Stimulated activated CD4-positive, alpha-beta T cell treated with anti-CD3 and anti-CD28 coated beads, Interleukin-4, amount 100 ng/mL, for 1 hour (primary cell): Measurements from ENCODE around the gene CAPN1.
"Not testable (repeated sequence)": the region's sequence is repeated elsewhere in the genome, so short reads cannot be mapped to it uniquely, and the experiment has no call there.

Source experiments
- DNase-seq: peaks from one replicate; pipeline ENCODE4 v3.0.0-alpha.2; 2020

The CAPN1 gene

GRCh38 chr11:65221026-65221425 is 39.3 kb downstream of the CAPN1 start:
- DNase-seq: no peak

- no peak for DNase-seq
Observed at GRCh38 chr11:65223011-65223410, 41.3 kb downstream of the CAPN1 start.

GRCh38 chr11:65224930-65225278 is 43.2 kb downstream of the CAPN1 start:
- DNase-seq: no peak

DNA sequence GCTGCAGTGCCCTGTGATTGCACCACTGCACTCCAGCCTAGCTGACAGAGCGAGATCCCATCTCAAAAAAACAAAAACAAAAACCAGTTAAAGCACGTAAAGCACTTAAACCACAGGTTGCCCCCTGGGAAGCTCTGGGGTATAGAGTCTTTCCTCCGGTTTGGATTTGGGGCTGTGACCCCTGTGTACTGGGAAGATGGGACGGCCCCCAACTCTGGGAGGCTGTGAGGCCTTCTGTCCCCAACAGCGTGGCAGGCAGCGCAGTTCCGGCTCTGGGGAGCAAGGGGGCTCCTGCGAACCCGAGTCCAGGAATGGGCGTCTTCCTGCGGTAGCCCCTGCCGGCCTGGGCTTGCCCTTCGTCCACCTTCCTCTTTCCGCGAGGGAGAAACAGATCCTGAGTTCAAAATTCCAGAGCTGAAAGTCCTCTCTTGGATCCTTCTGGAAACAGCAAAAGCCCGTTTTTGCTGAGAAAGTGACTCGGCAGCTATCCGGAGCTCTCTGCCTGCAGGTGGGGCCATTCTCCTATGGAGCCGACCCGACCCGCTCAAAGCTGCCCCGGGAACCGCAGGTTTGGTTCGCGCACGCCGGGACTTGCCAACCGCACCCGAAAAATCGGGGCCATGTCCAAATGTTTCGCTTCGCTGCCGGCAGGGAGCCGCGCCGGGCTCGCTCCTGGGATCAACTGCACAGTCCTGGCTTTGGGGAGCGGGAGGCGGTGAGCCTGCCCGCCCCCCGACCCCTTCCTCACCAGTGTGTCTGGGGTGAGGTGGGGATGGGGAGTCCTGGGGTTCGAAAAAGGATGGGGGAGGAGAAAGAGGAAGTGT is 43.8 kb downstream of the CAPN1 start:
- peak; percentile 66 for DNase-seq

GRCh38 chr11:65226103-65226442 is 44.3 kb downstream of the CAPN1 start:
- DNase-seq: no peak

DNA sequence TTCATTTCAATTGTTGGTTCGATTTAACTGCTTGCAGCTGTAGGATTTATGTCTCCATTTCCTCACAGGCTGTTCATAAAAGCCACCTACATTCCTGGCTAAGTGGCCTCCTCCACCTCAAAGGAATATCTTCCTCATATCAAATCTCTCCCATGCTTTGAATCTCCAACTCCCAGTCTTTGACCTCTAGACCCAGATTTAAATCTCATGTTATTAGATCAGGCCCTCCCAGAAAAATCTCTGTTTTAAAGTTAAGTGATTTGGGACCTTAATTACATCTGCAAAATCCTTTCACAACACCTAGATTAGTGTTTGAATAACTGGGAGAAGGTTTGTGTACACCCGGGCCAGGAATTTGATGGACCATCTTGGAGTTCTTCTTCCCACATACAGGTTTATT is 46.2 kb downstream of the CAPN1 start:
- DNase-seq: no peak

GRCh38 chr11:65236194-65237059 is 54.7 kb downstream of the CAPN1 start:
- no peak for DNase-seq

DNA sequence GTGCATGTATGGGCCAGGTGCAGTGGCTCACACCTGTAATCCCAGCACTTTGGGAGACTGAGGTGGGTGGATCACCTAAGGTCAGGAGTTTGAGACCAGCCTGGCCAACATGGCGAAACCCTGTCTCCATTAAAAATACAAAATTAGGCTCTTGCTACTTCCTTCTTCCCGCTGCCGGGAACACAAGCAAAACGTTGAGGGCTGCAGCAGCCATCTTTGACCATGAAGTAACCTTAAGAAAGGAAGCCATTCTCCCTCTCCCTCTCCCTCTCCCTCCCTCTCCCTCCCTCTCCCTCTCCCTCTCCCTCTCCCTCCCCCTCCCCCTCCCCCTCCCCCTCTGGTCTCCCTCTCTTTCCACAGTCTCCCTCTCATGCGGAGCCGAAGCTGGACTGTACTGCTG is 56.6 kb downstream of the CAPN1 start:
- DNase-seq: not testable (repeated sequence)

DNA sequence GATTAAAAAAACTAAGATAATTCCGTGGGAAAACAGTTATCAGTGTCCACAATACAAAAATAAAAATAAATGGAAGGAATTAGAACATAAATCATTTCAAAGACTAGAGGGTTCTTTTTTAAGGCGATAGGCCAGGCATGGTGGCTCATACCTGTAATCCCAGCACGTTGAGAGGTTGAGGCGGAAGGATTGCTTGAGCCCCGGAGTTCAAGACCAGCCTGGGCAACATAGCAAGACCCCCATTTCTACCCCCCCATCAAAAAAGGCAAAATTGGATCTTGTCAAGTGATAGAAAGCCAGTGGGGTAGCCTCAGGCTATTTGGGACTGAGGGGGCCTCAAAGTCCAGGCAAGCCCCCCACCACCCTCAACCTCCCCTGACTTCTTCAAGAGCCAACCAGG is 59.4 kb downstream of the CAPN1 start:
- no peak for DNase-seq

- DNase-seq: no peak
Observed at GRCh38 chr11:65241692-65242091, 60.0 kb downstream of the CAPN1 start.

- no peak for DNase-seq
Observed at GRCh38 chr11:65242389-65242788, 60.7 kb downstream of the CAPN1 start.

DNA sequence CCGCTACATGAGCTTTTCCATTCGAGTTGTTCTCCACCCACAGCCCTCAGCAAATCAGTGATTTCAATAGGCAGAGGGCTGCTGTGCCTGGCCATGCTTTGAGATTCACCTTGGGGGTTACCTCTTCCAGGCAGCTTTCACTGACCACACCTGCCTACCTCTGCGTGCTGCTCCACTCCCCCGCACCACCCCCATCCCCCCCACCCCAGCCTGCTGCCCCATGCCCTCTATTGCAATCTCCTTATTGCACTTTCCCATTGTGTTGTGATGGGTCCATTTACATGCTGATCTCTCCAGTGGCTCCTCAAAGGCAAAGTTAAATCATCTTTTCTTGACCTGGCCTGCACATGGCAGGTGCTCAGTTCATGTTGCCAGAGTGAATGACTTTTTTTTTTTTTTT is 62.1 kb downstream of the CAPN1 start:
- DNase-seq: no peak

- DNase-seq: not testable (repeated sequence)
Observed at GRCh38 chr11:65245046-65245445, 63.3 kb downstream of the CAPN1 start.

DNA sequence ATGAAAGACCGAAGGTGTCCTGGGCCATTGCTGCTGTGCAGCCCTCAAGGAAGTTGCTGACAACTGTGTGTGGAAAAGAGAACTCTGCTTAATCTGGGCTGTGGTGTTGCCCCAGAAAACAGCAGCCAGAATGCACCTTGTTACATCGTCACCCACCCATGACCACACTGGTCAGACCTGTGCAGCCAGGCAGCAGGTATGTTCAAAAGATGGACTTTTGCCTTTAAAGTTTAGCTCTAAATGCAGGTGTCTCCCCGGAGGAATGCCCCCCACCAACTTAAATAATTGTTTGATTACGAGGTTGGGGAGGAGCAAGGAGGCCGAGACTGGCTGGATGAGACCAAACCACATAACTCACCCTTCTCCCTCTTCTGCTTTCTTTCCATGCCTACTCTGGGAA is 64.8 kb downstream of the CAPN1 start:
- DNase-seq: no peak

DNA sequence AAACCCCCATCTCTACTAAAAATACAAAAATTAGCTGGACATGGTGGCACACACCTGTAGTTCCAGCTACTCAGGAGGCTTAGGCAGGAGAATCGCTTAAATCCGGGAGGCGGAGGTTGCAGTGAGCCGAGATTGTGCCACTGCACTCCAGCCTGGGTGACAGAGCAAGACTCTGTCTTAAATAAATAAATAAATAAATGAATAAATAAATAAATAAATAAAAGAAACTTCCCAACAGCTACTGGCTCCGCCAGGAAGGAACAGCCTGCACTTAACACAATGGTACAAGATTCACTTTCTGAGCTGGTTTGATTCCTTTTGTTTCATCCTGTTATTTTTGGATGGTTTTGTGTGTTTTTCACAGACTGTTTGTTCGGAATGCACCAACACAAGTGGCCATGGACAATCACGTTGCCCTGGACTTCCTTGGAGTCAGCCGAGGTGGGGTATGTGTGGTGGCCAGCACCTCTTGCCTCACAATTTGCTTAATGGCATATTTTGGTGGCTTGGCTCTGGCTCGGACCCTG is 66.5 kb downstream of the CAPN1 start:
- not testable (repeated sequence) for DNase-seq

DNA sequence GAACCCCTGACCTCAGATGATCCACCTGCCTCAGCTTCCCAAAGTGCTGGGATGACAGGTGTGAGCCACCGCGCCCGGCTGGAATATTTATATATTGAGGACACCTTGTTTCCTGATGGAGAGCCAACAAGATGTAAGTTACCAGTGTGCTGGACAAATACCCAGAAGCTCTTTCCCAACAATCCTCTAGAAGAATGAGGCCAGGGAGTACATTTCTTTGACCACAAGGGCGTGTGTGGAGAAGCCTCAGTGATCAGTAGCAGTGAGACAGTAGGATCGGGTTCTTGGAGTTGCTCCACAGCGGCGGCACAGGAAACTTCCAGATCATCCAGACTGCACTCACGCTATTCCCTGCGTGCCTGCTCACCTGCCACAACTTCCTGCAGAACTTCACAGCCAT is 69.7 kb downstream of the CAPN1 start:
- no peak for DNase-seq

- DNase-seq: no peak
Observed at GRCh38 chr11:65254724-65255123, 73.0 kb downstream of the CAPN1 start.

DNA sequence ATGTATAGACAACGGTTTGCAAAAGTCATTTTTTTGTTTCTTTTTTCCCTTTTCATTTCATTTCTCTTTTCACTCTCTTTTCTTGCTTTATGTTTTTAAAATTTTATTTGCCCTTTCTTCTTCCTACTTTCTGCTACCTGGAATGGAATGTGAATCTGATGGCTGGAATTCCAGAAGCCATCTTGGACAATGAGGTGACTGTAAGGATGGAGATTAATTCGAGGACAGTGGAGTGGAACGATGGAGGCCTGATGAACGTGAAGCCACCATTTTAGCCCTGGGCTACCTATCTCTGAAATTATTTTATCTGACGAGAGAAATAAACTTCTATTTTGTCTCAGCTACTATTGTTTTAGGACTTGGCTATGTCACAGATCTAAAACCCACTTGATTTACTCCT is 77.3 kb downstream of the CAPN1 start:
- no peak for DNase-seq

GRCh38 chr11:65260302-65260701 is 78.6 kb downstream of the CAPN1 start:
- no peak for DNase-seq

GRCh38 chr11:65260756-65261590 is 79.2 kb downstream of the CAPN1 start:
- no peak for DNase-seq
